Trophoblast cell (in vitro differentiated cells and primary cell): ENCODE results near the gene SAMD8.
A peak's percentile ranks its signal among the peaks of the same experiment; 100 is the strongest.

ENCODE experiments used
- DNase-seq, 2 donors: peaks; one replicate each; pipeline ENCODE4 v3.0.0-alpha.2; 2016
- H2AFZ ChIP-seq: 2 replicates; pipeline ENCODE4 v1.6.1; 2013; ENCODE audit warnings: low read length, moderate library complexity, mild to moderate bottlenecking; ENCODE audit not compliant: insufficient read depth, poor library complexity
- H2AK5ac ChIP-seq: 2 replicates; pipeline ENCODE4 v1.6.1; 2013; ENCODE audit warnings: mild to moderate bottlenecking, low read length
- H2BK120ac ChIP-seq: 2 replicates; pipeline ENCODE4 v1.6.1; 2013; ENCODE audit warnings: low read length, mild to moderate bottlenecking, moderate library complexity; ENCODE audit not compliant: insufficient read depth, poor library complexity
- H2BK12ac ChIP-seq: 2 replicates; pipeline ENCODE4 v1.6.1; 2013; ENCODE audit warnings: mild to moderate bottlenecking, low read length, moderate library complexity
- H2BK5ac ChIP-seq: 2 replicates; pipeline ENCODE4 v1.6.1; 2013; ENCODE audit warnings: low read length, low read depth, moderate library complexity, mild to moderate bottlenecking; ENCODE audit not compliant: poor library complexity
- H3K14ac ChIP-seq: 2 replicates; pipeline ENCODE4 v1.6.1; 2013; ENCODE audit warnings: mild to moderate bottlenecking, low read length
- H3K18ac ChIP-seq: 2 replicates; pipeline ENCODE4 v1.6.1; 2013; ENCODE audit warnings: mild to moderate bottlenecking, low read length
- H3K23ac ChIP-seq: 2 replicates; pipeline ENCODE4 v1.6.1; 2013; ENCODE audit warnings: low read length
- H3K27ac ChIP-seq: 2 replicates; pipeline ENCODE4 v1.5.1; 2013; ENCODE audit warnings: low read depth, mild to moderate bottlenecking, inconsistent platforms, low read length, moderate library complexity
- H3K27me3 ChIP-seq: 2 replicates; pipeline ENCODE4 v1.6.1; 2013; ENCODE audit warnings: inconsistent platforms, mild to moderate bottlenecking, low read length, moderate library complexity; ENCODE audit not compliant: insufficient read depth
- H3K36me3 ChIP-seq, 2 experiments: 1 replicate in 1 of 2; 2 replicates in 1 of 2; pipeline ENCODE4 v1.6.1; 2013; ENCODE audit warnings: low read length in 2 of 2, mild to moderate bottlenecking in 2 of 2, moderate library complexity in 1 of 2; ENCODE audit not compliant: insufficient read depth in 2 of 2, control insufficient read depth in 1 of 2
- H3K4ac ChIP-seq: 2 replicates; pipeline ENCODE4 v1.6.1; 2013; ENCODE audit warnings: low read depth, mild to moderate bottlenecking, low read length, moderate library complexity
- H3K4me1 ChIP-seq, 2 experiments: 1 replicate in 1 of 2; 2 replicates in 1 of 2; pipeline ENCODE4 v1.6.1; 2013; ENCODE audit warnings: low read length in 2 of 2, mild to moderate bottlenecking in 2 of 2, moderate library complexity in 1 of 2; ENCODE audit not compliant: insufficient read depth in 2 of 2, control insufficient read depth in 1 of 2
- H3K4me2 ChIP-seq: 2 replicates; pipeline ENCODE4 v1.6.1; 2013; ENCODE audit warnings: inconsistent platforms, mild to moderate bottlenecking, low read length, moderate library complexity
- H3K4me3 ChIP-seq: 2 replicates; pipeline ENCODE4 v1.5.1; 2013; ENCODE audit warnings: mild to moderate bottlenecking, low read depth, low read length, inconsistent platforms
- H3K79me1 ChIP-seq: one replicate; pipeline ENCODE4 v1.6.1; 2013; ENCODE audit warnings: low read length
- H3K79me2 ChIP-seq: 2 replicates; pipeline ENCODE4 v1.6.1; 2013; ENCODE audit warnings: low read length, mild to moderate bottlenecking; ENCODE audit not compliant: control insufficient read depth, insufficient read depth, poor library complexity
- H3K9ac ChIP-seq: 2 replicates; pipeline ENCODE4 v1.6.1; 2013; ENCODE audit warnings: mild to moderate bottlenecking, low read length
- H3K9me3 ChIP-seq: 2 replicates; pipeline ENCODE4 v1.6.1; 2013; ENCODE audit warnings: low read depth, mild to moderate bottlenecking, control low read depth, inconsistent platforms, low read length; ENCODE audit not compliant: insufficient read depth
- H4K12ac ChIP-seq: 2 replicates; pipeline ENCODE4 v1.6.1; 2013; ENCODE audit warnings: low read depth, mild to moderate bottlenecking, low read length, moderate library complexity
- H4K8ac ChIP-seq: 2 replicates; pipeline ENCODE4 v1.6.1; 2013; ENCODE audit warnings: low read depth, mild to moderate bottlenecking, low read length, moderate library complexity
- H4K91ac ChIP-seq: one replicate; pipeline ENCODE4 v1.6.1; 2013; ENCODE audit warnings: low read depth, mild to moderate bottlenecking, low read length, moderate library complexity
- WGBS: extraction: QIAGEN DNeasy Blood & Tissue Kit; methylation state at CpG from one replicate; pipeline ENCODE4 v1.1.7; 2013; ENCODE audit warnings: missing lambda C conversion rate; ENCODE audit not compliant: insufficient read length, insufficient coverage; ENCODE audit errors: extremely low coverage; 5-methylcytosine and 5-hydroxymethylcytosine counted together

The SAMD8 gene

GRCh38 chr10:75122505-75122904 lies 11.0 kb downstream of the SAMD8 start:
- Histone ChIP-seq H4K8ac (no peak overlapping the region), H2BK5ac (no peak overlapping the region), H3K18ac (no peak overlapping the region), H4K12ac (no peak overlapping the region), H2AFZ (no peak overlapping the region), H3K4me1 (no peaks in the 10 kb centered on the region), H4K91ac (no peak overlapping the region), H2AK5ac (no peak overlapping the region), H2BK12ac (no peak overlapping the region), H3K23ac (no peak overlapping the region), H3K36me3 (peaks cover 0 to 1% of the 10 kb centered on the region in 2 experiments), H3K4ac (no peak overlapping the region), H3K4me2 (no peak overlapping the region), H2BK120ac (no peak overlapping the region), H3K9me3 (no peaks in the 10 kb centered on the region), H3K27ac (no peak overlapping the region), H3K9ac (no peak overlapping the region), H3K27me3 (no peaks in the 10 kb centered on the region), H3K4me3 (no peak overlapping the region), H3K79me1 (no peaks in the 10 kb centered on the region), H3K14ac (no peak overlapping the region), H3K79me2 (no peaks in the 10 kb centered on the region)
- no peak for DNase-seq
- no CpG with 5 or more reads among the region's 4 CpGs for WGBS

GRCh38 chr10:75123088-75123682 lies 11.7 kb downstream of the SAMD8 start:
- no peak overlapping the region for H3K4me3 ChIP-seq
- H3K4ac ChIP-seq = peak overlapping the region; percentile 39
- H3K79me1 ChIP-seq = no peaks in the 10 kb centered on the region
- H4K12ac ChIP-seq = no peak overlapping the region
- H3K27ac ChIP-seq = no peak overlapping the region
- DNase-seq = no peak
- no peaks in the 10 kb centered on the region for H3K9me3 ChIP-seq
- no peak overlapping the region for H2BK120ac ChIP-seq
- no peak overlapping the region for H3K18ac ChIP-seq
- no peak overlapping the region for H4K91ac ChIP-seq
- H3K23ac ChIP-seq = no peak overlapping the region
- no peaks in the 10 kb centered on the region for H3K79me2 ChIP-seq
- no peak overlapping the region for H4K8ac ChIP-seq
- WGBS = no CpG with 5 or more reads among the region's 4 CpGs
- no peak overlapping the region for H2BK12ac ChIP-seq
- no peak overlapping the region for H2BK5ac ChIP-seq
- H3K4me2 ChIP-seq = no peak overlapping the region
- no peak overlapping the region for H3K14ac ChIP-seq
- no peaks in the 10 kb centered on the region for H3K27me3 ChIP-seq
- H3K36me3 ChIP-seq = peaks cover 0 to 1% of the 10 kb centered on the region in 2 experiments
- no peak overlapping the region for H2AK5ac ChIP-seq
- H3K9ac ChIP-seq = no peak overlapping the region
- no peak overlapping the region for H2AFZ ChIP-seq
- H3K4me1 ChIP-seq = no peaks in the 10 kb centered on the region

- no peaks in the 10 kb centered on the region for H3K79me1 ChIP-seq
- no peaks in the 10 kb centered on the region for H3K9me3 ChIP-seq
- no peak overlapping the region for H3K23ac ChIP-seq
- WGBS = no CpG with 5 or more reads among the region's 2 CpGs
- H3K4ac ChIP-seq = no peak overlapping the region
- no peaks in the 10 kb centered on the region for H3K27me3 ChIP-seq
- no peak overlapping the region for H2BK120ac ChIP-seq
- H4K12ac ChIP-seq = no peak overlapping the region
- H2AFZ ChIP-seq = no peak overlapping the region
- H3K36me3 ChIP-seq = peaks cover 0 to 1% of the 10 kb centered on the region in 2 experiments
- no peak overlapping the region for H2BK12ac ChIP-seq
- H3K9ac ChIP-seq = no peak overlapping the region
- no peaks in the 10 kb centered on the region for H3K4me1 ChIP-seq
- H4K91ac ChIP-seq = no peak overlapping the region
- no peak overlapping the region for H3K4me2 ChIP-seq
- no peak overlapping the region for H3K4me3 ChIP-seq
- no peak overlapping the region for H2AK5ac ChIP-seq
- H3K79me2 ChIP-seq = no peaks in the 10 kb centered on the region
- H3K27ac ChIP-seq = no peak overlapping the region
- no peak overlapping the region for H3K18ac ChIP-seq
- no peak for DNase-seq
- no peak overlapping the region for H2BK5ac ChIP-seq
- H3K14ac ChIP-seq = no peak overlapping the region
- H4K8ac ChIP-seq = no peak overlapping the region
These were observed 14.8 kb downstream of the SAMD8 start for GRCh38 chr10:75126277-75126676.

GRCh38 chr10:75127471-75127870 lies 16.0 kb downstream of the SAMD8 start:
- no peaks in the 10 kb centered on the region for H3K9me3 ChIP-seq

More at GRCh38 chr10:75127471-75127870, 16.0 kb downstream of the SAMD8 start:
- no peak overlapping the region for H3K4me2 ChIP-seq
- no peak overlapping the region for H4K8ac ChIP-seq
- no peak for DNase-seq
- H3K27ac ChIP-seq = no peak overlapping the region
- no peak overlapping the region for H2AFZ ChIP-seq
- H3K23ac ChIP-seq = no peak overlapping the region
- H4K12ac ChIP-seq = no peak overlapping the region
- no peak overlapping the region for H3K4me3 ChIP-seq
- H3K4me1 ChIP-seq = no peaks in the 10 kb centered on the region
- no peak overlapping the region for H3K4ac ChIP-seq
- no peaks in the 10 kb centered on the region for H3K79me2 ChIP-seq
- no peak overlapping the region for H2BK5ac ChIP-seq
- H3K79me1 ChIP-seq = no peaks in the 10 kb centered on the region
- no peak overlapping the region for H3K9ac ChIP-seq
- H3K36me3 ChIP-seq = peaks cover 0 to 1% of the 10 kb centered on the region in 2 experiments
- no peak overlapping the region for H2BK120ac ChIP-seq
- no peak overlapping the region for H4K91ac ChIP-seq
- no peak overlapping the region for H2BK12ac ChIP-seq
- H3K27me3 ChIP-seq = no peaks in the 10 kb centered on the region
- H3K18ac ChIP-seq = no peak overlapping the region
- no peak overlapping the region for H2AK5ac ChIP-seq
- WGBS = no CpG with 5 or more reads among the region's 2 CpGs
- no peak overlapping the region for H3K14ac ChIP-seq
